Amniotic epithelial cell (primary cell): ENCODE results near the gene SOX15.
"Not testable (repeated sequence)": the region's sequence is repeated elsewhere in the genome, so short reads cannot be mapped to it uniquely, and the experiment has no call there.

Source experiments
- DNase-seq: peaks from one replicate; pipeline ENCODE4 v3.0.0-alpha.2; 2010; ENCODE audit warnings: low read depth

The SOX15 gene

GRCh38 chr17:7589891-7590691 is at the start of gene SOX15:
SOX15 (minus strand) TSS chr17:7590094; CDS start chr17:7589676, 418 bp downstream.
- DNase-seq = no peak

GRCh38 chr17:7636163-7636562 is 46.3 kb upstream of the SOX15 start:
- no peak for DNase-seq

- peak; percentile 56 for DNase-seq
Observed at GRCh38 chr17:7634384-7634783, 44.5 kb upstream of the SOX15 start.

GRCh38 chr17:7633093-7633492 is 43.2 kb upstream of the SOX15 start:
- DNase-seq = no peak

- DNase-seq = peak; percentile 40
Observed at GRCh38 chr17:7632492-7632894, 42.6 kb upstream of the SOX15 start.

GRCh38 chr17:7631398-7632380 is 41.8 kb upstream of the SOX15 start:
- DNase-seq = no peak

- DNase-seq = no peak
Observed at GRCh38 chr17:7629939-7630571, 40.2 kb upstream of the SOX15 start, which contains the start of gene SHBG. SHBG (plus strand) TSS chr17:7630135; CDS start chr17:7630173, 38 bp downstream.

- peak; percentile 93 for DNase-seq
Observed at GRCh38 chr17:7627250-7628121, 37.6 kb upstream of the SOX15 start, which contains the start of gene SAT2. SAT2 (minus strand) TSS chr17:7627821; CDS start chr17:7627635, 186 bp downstream.

- DNase-seq = no peak
Observed at GRCh38 chr17:7626956-7627249, 37.0 kb upstream of the SOX15 start.

GRCh38 chr17:7626307-7626706 is 36.4 kb upstream of the SOX15 start:
- no peak for DNase-seq

GRCh38 chr17:7625749-7626148 is 35.9 kb upstream of the SOX15 start:
- DNase-seq = not testable (repeated sequence)

GRCh38 chr17:7623661-7624060 is 33.8 kb upstream of the SOX15 start:
- no peak for DNase-seq

GRCh38 chr17:7620835-7621234 is 30.9 kb upstream of the SOX15 start:
- no peak for DNase-seq

- DNase-seq = no peak
Observed at GRCh38 chr17:7618608-7619007, 28.7 kb upstream of the SOX15 start.

GRCh38 chr17:7615265-7615747 is 25.4 kb upstream of the SOX15 start:
- no peak for DNase-seq

GRCh38 chr17:7614425-7615264 is 24.8 kb upstream of the SOX15 start, which contains the start of gene FXR2:
FXR2 (minus strand) TSS chr17:7614897; CDS start chr17:7614532, 365 bp downstream.
- DNase-seq = peak; percentile 100

GRCh38 chr17:7613769-7614424 is 24.0 kb upstream of the SOX15 start:
- peak; percentile 30 for DNase-seq

- DNase-seq = no peak
Observed at GRCh38 chr17:7612294-7612640, 22.4 kb upstream of the SOX15 start.

GRCh38 chr17:7611635-7612293 is 21.9 kb upstream of the SOX15 start:
- DNase-seq = peak; percentile 18
